NCI-H345 treated with DMSO at 0.1 percent for 48 hours (cell line): ENCODE data around the gene NEMF.
A peak's percentile ranks its signal among the peaks of the same experiment; 100 is the strongest.
"Not testable (repeated sequence)": the region's sequence is repeated elsewhere in the genome, so short reads cannot be mapped to it uniquely, and the experiment has no call there.

ENCODE experiments used
- DNase-seq: peaks from one replicate; lab custom pipeline; 2025; ENCODE audit not compliant: unreplicated experiment; lab: John Stamatoyannopoulos, UW

Gene NEMF

DNA sequence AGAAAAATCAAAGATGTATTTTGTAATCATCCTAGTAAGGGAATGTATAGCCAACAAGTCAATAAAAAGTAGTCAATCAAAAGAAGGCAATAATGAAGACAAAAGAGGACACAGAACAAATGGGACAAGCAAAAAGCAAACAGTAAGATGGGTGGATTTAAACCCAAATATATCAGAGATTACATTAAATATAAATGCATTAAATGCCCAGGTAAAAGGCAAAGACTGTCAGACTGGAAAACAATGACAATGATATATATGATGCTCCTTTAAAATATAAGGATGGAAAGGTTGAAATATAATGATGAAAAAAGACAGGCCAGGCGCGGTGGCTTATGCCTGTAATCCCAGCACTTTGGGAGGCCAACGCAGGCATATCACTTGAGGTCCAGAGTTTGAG, 35.7 kb downstream of the NEMF start:
- DNase-seq = no peak

GRCh38 chr14:49816118-49816517, 36.5 kb downstream of the NEMF start:
- not testable (repeated sequence) for DNase-seq

DNA sequence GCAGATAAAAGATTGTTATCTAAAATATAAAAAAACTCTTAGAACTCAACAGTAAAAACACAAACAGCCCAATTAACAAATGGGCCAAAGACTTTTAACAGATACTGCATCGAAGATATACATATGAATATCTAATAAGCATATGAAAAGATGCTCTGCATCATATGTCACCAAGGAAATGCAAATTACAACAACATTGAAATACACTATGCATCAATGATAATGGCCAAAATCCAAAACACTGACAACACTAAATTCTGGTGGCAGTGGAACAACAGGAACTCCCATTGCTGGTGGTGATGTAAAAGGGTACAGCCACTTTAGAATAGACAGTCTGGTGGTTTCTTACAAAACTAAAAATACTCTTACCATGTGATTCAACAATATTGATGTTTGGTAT, 43.8 kb downstream of the NEMF start:
- DNase-seq = no peak

DNA sequence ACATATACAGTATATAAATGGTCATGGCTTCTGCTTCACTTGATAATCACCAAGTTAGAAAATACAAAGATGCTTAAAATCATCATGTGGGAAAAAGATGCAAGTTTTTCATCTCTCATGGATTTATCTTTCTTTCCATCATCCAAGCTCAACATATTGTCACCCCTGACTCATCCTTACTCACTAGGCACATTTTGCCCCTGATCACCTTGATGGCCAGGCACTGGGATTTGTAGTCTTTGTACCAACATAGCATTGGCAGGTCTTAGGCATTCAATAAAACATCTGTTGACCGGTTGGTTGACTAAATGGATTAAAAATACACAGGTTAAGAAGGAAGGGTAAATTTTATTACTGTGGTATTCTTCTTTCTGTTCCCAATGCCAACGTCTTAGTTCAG, 56.6 kb downstream of the NEMF start:
- DNase-seq = no peak

- no peak for DNase-seq
Measured at GRCh38 chr14:49792618-49793017, 60.0 kb downstream of the NEMF start.

DNA sequence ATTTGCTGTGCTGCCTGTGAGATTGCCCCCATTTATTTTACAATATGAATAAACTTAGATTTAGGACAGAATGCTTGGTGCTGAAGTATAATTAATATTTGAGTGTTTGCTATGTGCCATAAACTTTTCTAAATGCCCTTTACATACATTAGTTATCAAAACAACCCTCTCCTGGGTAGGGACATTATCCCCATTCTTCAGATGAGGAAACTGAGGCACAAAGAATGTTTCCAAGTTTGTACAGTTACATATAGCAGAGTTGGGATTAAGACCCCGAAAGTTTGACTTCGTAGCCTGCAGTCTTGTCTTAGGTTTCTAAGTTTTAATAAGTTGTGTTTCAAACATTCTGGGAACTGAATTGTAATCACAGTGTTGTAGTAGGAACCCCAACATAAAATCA, 66.3 kb downstream of the NEMF start:
- no peak for DNase-seq

- no peak for DNase-seq
Measured at GRCh38 chr14:49783394-49784014, 69.1 kb downstream of the NEMF start.

- not testable (repeated sequence) for DNase-seq
Measured at GRCh38 chr14:49781040-49781439, 71.5 kb downstream of the NEMF start.

DNA sequence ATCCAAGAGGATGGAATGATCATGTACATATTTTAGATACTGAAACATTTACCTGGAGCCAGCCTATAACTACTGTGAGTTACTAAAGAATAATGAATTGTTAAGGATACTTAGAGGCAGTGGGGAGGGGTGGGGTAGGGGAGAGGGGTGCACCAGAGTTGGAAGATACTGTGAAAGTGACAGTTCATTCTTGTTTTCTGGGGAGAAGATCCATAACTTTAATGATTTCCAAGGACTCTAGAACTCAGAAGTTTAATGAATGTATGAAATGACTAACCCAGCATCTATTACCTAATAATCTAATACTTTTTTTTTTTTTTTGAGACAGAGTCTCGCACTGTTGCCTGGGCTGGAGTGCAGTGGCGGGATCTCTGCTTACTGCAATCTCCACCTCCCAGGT, 74.2 kb downstream of the NEMF start:
- DNase-seq = no peak

DNA sequence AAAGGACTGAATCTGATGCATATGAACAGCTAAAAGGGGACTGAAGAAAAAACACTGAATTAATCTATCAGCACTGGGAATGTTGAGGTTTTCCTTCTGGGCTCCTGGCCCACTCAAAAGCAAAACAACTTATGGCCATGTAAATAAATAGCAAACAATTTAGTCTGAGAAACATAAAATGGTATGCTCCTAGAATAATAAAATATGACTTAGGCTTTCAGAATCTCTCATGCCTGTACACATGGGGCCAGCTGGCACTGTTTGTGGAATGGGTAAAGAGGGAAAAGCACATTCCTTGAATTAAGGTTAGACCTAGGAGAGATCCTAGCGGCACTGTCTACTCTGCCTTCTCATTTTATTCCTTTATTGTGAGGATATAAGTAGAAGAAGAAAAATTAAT, 78.5 kb downstream of the NEMF start:
- no peak for DNase-seq

DNA sequence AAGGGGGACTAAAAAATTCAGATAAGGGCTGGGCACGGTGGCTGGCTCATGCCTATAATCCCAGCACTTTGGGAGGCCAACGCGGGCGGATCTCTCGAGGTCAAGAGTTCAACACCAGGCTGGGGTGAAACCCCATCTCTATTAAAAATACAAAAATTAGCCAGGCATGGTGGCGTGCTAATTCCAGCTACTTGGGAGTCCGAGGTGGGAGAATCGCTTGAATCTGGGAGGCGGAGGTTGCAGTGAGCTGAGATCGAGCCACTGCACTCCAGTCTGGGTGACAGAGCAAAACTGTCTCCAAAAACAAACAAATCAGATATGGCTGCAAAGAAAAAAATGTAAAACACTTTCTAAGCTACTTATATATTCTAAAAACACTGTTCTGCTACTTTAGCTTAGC, 80.9 kb downstream of the NEMF start:
- DNase-seq = not testable (repeated sequence)

DNA sequence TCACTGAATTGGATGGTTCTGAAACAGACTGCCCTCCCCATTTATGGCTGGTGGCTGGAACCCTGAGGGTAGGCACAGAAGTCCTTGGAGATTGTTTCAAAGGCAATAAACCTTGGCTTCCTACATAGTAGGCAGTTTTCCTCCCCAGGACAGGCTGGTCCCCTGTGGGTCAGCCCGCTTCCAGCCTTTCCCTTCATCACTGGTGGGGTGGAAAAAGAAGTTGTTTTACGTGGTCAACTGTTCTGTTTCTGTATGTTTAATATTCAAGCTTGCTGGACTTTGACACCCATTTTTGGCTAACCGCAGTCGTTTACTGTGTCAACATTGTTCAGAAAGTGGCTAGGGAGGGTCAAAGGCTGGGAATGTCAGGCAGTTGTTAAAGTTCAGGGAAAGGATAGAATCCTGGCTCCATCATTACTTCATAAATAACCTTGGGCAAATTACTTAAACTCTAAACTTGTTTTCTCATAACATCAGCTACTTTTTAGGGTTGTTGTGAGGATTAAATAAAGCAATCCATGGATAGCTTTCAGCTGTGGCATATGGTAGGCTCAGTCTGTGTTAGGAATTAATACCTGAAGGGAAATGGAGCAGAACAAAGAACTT, 82.3 kb downstream of the NEMF start:
- DNase-seq = no peak

DNA sequence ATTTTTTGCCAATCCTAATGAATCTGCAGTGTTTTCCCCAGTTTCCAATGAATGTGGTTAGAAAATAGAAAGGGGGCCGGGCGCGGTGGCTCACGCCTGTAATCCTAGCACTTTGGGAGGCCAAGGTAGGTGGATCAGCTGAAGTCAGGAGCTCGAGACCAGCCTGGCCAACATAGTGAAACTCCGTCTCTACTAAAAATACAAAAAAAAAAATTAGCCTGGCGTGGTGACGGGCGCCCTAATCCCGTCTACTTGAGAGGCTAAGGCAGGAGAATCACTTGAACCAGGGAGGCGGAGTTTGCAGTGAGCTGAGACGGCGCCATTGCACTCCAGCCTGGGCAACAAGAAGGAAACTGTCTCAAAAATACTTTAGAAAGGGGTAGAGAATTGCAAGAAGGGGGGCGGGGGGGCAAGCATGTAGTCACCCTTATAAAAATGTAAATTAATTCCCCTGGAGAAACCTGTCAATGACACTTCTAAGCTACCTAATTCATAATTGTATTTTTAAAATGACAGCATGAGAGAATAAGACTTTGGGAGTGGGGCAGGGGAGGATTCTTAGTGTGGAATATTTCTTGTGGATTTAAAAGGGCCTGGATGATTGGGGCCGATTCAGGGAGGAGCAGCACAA, 82.9 kb downstream of the NEMF start:
- no peak for DNase-seq

DNA sequence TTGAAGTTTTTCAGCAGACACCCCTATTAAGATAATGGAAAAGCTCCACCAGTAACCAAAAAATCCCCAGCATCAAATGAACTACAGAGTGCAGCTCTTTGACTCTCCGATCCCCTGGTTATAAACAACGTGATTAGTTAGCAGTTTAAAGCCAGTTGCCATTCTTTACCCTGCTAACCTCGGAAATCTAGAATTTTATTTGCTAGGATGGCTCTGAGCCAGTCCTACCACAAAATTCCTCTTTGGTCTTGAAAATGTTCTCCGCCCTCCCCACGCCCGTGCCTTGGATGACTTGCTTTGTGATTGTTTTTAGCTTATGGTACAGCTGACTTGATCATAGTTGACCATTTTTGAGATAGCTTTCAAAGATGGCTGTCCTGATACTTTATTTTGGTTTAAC, 83.4 kb downstream of the NEMF start:
- no peak for DNase-seq

GRCh38 chr14:49768301-49769121, 84.1 kb downstream of the NEMF start:
- DNase-seq = peak; percentile 12

DNA sequence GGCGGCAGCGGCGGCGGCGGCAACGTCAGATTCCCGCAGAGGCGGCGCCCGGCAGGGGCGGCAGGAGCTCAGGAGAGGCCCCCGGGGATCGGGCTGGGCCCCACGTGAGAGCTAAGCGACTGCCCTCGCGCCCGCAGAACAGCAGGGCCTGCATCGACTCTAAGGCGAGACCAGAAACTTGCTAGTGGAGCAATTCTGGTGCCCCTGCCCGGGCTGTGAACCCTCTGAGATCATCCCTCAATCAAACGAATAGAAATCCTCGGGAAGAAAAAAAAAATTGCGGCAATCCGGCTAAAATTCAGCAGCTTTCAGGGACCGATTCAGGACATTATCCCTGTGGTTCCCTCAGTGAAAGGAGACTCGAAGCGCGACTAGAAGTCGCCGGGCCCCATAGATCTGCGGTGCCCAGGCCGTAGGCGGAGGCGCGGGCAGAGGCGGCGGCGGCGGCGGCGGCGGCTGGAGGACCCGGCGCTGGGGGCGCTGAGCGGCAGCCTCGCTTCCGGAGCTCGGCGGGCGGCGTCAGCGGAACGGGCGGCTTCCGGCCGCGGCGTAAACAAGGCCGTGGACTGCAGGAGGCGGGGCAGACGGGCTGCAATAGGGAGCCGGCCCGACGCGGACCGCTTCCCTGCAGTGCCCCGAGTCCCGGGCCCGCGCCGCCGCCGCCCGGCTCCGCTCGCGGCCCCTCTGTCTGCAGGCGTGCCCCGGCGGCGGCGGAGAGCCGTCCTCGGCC, 84.9 kb downstream of the NEMF start, which contains the start of gene KLHDC2:
TSS of gene KLHDC2 (plus strand) at position 583 of the 730 bp plus-strand sequence. CDS start 316 bp downstream, outside the sequence.
- DNase-seq = peak; percentile 63

GRCh38 chr14:49767270-49767570, 85.4 kb downstream of the NEMF start:
- DNase-seq = no peak

DNA sequence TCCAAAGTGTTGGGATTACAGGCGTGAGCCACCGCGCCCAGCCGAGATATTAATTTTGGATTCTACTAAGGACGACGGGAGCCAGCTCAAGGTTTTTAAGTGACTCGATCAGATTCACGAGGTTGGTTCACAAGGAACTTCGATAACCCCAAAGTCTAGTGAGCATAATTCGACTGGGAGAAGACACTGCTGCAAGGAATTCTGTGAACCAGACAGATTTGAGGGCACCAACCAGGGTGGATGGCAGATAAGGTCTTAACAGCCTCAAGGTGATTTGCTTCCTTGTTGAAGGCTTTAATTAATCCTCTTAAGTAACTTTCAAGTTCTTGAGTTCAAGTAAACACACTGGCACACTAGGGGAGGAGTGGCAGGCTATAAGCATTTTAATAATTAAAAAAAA, 85.7 kb downstream of the NEMF start:
- peak; percentile 8 for DNase-seq

GRCh38 chr14:49761839-49762551, 90.6 kb downstream of the NEMF start:
- DNase-seq = no peak

DNA sequence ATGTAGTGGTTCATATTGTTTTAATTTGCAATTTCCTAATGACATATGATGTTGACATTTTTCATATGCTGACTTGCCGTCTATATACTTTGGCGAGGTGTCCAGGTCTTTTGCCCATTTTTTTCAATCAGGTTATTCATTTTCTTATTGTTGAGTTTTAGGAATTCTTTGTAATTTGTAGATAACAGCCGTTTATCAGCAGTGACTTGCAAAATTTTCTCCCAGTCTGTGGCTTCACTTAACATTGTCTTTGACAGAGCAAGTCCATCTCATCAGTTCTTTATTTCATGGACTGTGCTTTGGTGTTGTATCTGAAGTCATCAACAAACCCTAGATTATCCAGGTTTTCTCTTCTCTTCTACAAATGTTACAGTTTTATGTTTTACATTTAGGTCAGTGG, 97.2 kb downstream of the NEMF start:
- no peak for DNase-seq
